ENCODE data around the gene RBPJL. TPM values are rescaled to one million over a fixed set of nuclear protein-coding genes. Genes with fewer than 3 reads are reported as not detected.

The RBPJL gene
- total RNA-seq, 2 experiments from 2014 or later, result not detected

DNA sequence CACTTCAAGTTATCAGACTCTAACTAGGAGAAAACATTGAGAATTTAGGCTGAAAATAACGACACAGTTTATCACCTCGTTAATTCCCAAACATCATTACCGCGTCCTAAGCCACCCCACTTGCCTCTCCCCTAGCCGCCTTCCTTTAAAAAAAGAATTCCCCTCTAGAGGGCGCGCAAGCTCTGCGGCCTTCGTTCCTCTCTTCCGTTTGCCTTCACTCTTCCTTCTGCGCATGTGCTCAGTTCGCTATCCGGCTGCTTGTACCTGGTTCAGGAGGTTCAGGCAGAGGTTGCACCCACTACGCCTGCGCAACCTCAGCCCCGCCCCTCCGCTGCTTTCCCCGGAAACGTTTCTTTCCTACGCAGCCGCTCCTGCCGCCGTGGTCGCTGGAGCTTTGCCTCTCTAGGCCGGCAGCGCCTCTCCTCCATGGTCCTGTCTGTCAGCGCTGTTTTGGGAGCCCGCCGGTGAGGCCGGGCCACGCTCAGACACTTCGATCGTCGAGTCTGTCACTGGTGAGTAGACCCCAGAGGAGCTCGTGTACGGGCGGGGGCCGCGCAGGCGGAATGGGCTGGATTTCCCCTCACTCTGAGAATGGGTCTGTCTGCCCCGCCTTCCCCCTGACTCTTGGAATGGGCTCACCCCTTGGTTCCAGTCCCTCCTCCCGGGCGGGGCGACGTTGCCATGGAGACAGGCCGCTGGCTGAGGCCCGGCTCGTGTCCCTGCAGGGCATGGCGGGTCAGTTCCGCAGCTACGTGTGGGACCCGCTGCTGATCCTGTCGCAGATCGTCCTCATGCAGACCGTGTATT, 56.4 kb downstream of the RBPJL start, which contains the start of gene SYS1:
Gene SYS1 (plus strand): TSS at position 353 of the 807 bp plus-strand sequence. CDS start 376 bp downstream, at position 729.
- peaks cover 8% of the 10 kb centered on the region; the same call in 1 of the 2 replicates for H3K79me2 ChIP-seq (ENCODE audit: insufficient read depth, low read depth, low read length)
- DNase-seq (ENCODE audit: low spot score), result peak; percentile 98
- intact Hi-C loops (cut with micrococcal nuclease; ENCODE audit: unreplicated experiment), result loop anchor here (1.0 to 5.0 kb wide), 5 partner anchors 54 to 409 kb away; no protein-coding TSS in a partner anchor
- ChIA-PET POLR2A (interaction anchor here (1.1 to 1.5 kb wide), 3 partner anchors 10 to 74 kb away, joined by 3 to 6 read pairs (median 6); partner anchors contain the start of gene PIGT), CTCF (ENCODE audit: unreplicated experiment) (interaction anchor here (0.6 to 1.6 kb wide), 6 partner anchors 10 to 74 kb away, joined by 3 to 14 read pairs (median 3); no protein-coding TSS in a partner anchor)
- TF ChIP-seq EZH2phosphoT487 (IDR thresholded peaks at IDR 0.05; ENCODE audit: borderline replicate concordance, low read depth, low read length), result no peak
- TF ChIP-seq, protein P1, sequence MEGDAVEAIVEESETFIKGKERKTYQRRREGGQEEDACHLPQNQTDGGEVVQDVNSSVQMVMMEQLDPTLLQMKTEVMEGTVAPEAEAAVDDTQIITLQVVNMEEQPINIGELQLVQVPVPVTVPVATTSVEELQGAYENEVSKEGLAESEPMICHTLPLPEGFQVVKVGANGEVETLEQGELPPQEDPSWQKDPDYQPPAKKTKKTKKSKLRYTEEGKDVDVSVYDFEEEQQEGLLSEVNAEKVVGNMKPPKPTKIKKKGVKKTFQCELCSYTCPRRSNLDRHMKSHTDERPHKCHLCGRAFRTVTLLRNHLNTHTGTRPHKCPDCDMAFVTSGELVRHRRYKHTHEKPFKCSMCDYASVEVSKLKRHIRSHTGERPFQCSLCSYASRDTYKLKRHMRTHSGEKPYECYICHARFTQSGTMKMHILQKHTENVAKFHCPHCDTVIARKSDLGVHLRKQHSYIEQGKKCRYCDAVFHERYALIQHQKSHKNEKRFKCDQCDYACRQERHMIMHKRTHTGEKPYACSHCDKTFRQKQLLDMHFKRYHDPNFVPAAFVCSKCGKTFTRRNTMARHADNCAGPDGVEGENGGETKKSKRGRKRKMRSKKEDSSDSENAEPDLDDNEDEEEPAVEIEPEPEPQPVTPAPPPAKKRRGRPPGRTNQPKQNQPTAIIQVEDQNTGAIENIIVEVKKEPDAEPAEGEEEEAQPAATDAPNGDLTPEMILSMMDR (conservative IDR thresholded peaks at IDR 0.05; ENCODE audit: low read length), result peak; percentile 89
- H3K4me2 ChIP-seq (ENCODE audit: low read length), result peak within 1 kb of the TSS; percentile 77
- H4K20me1 ChIP-seq (ENCODE audit: insufficient read depth, low read length), result peaks cover 9% of the 10 kb centered on the region; the same call in 1 of the 2 replicates
- no TSS peak for BruUV-seq (replicated peaks)
- H3K4me1 ChIP-seq (ENCODE audit: insufficient read depth, low read length, poor library complexity, severe bottlenecking), result peaks cover 43% of the 10 kb centered on the region
- no peaks in the 10 kb centered on the region for H3K9me2 ChIP-seq (ENCODE audit: insufficient read depth, low read length)
- H2AFZ ChIP-seq (ENCODE audit: low read length), result peak within 1 kb of the TSS; percentile 74
- H3K4me3 ChIP-seq (ENCODE audit: low read depth, low read length, poor library complexity, severe bottlenecking), result peak within 1 kb of the TSS; percentile 76
- H3K36me3 ChIP-seq (ENCODE audit: insufficient read depth, low read length), result peaks cover 31% of the 10 kb centered on the region
- H3K27ac ChIP-seq (ENCODE audit: low read depth, low read length, poor library complexity, severe bottlenecking), result peak within 1 kb of the TSS; percentile 54
- H3K9me3 ChIP-seq (ENCODE audit: low read length), result no peaks in the 10 kb centered on the region

DNA sequence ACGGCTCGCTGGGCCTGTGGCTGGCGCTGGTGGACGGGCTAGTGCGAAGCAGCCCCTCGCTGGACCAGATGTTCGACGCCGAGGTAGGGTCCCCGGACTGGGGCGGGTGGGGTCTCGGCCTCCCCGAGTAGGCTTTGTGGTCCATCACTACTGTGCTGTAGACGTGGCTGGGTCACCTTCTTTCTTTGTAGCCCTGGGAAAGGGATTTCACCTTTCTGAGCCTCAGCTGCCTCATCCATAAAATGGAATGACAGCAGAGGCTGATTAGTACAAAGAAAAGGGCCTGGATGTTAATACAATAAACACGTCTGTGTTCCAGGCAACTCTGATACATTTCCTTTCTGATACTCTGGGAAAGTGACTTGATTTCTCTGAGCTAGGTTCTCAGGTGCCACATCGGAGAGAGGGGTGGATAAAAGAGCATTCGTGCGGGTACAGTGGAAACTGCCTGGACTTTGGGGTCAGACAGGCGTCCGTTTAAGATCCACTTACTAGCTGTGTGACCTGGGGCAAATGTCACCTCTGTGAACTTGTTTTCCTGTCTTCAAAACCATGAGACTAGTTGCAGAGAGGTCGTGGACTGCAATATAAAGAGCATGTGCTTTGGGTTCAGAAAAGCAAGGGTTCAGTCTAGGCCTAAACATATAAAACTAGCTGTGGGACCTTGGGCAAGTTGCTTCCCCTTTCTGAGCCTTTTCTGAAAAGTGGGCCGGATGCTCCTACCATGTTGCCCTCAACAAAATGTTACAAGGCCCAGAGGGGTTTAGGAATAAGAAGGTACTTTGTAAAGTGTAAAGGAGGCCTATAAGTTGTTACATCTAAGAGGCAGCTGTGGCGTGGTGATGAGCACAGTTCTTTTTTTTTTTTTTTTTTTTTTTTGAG, 57.2 kb downstream of the RBPJL start:
- H3K4me1 ChIP-seq (ENCODE audit: insufficient read depth, low read length, poor library complexity, severe bottlenecking), result peaks cover 50% of the 10 kb centered on the region
- intact Hi-C loops (cut with micrococcal nuclease; ENCODE audit: unreplicated experiment), result loop anchor here (1.0 to 5.0 kb wide), 3 partner anchors 53 to 408 kb away; no protein-coding TSS in a partner anchor
- H3K4me2 ChIP-seq (ENCODE audit: low read length), result peak overlapping the region; percentile 77
- H3K36me3 ChIP-seq (ENCODE audit: insufficient read depth, low read length), result peaks cover 31% of the 10 kb centered on the region
- H4K20me1 ChIP-seq (ENCODE audit: insufficient read depth, low read length), result peaks cover 9% of the 10 kb centered on the region; the same call in 1 of the 2 replicates
- DNase-seq (ENCODE audit: low spot score), result peak; percentile 42
- CTCF ChIA-PET (ENCODE audit: unreplicated experiment), result interaction anchor here (0.6 to 1.6 kb wide), 4 partner anchors 10 to 73 kb away, joined by 3 to 14 read pairs (median 3); no protein-coding TSS in a partner anchor
- H3K4me3 ChIP-seq (ENCODE audit: low read depth, low read length, poor library complexity, severe bottlenecking), result peak overlapping the region; percentile 76
- peaks cover 8% of the 10 kb centered on the region; the same call in 1 of the 2 replicates for H3K79me2 ChIP-seq (ENCODE audit: insufficient read depth, low read depth, low read length)
- H3K9me3 ChIP-seq (ENCODE audit: low read length), result no peaks in the 10 kb centered on the region
- H2AFZ ChIP-seq (ENCODE audit: low read length), result peak overlapping the region; percentile 61; the same call in 1 of the 2 replicates
- no peaks in the 10 kb centered on the region for H3K9me2 ChIP-seq (ENCODE audit: insufficient read depth, low read length)
- TSS peak; percentile 46 for BruUV-seq (replicated peaks)
- no peak for TF ChIP-seq EZH2phosphoT487 (IDR thresholded peaks at IDR 0.05; ENCODE audit: borderline replicate concordance, low read depth, low read length)
- TF ChIP-seq, protein P1 (conservative IDR thresholded peaks at IDR 0.05; ENCODE audit: low read length), result no peak
- POLR2A ChIA-PET, result interaction anchor here (1.0 to 1.5 kb wide), 2 partner anchors 52 kb away, joined by 3 to 6 read pairs; partner anchors contain the start of gene PIGT
- H3K27ac ChIP-seq (ENCODE audit: low read depth, low read length, poor library complexity, severe bottlenecking), result peak overlapping the region; percentile 54

All from OCI-LY7 (cell line).